Right renal pelvis (tissue), 4 donors: Measurements from ENCODE around the gene SIGMAR1. TPM values are rescaled to one million over a fixed set of nuclear protein-coding genes. Genes with fewer than 3 reads are reported as not detected.

Experiments
- polyA plus RNA-seq, 4 donors: library from polyadenylated mRNA; unstranded; fragments of 120-200 nt; gene quantifications; one replicate each; pipeline ENCODE4 v1.2.1, GENCODE V29; 2013; ENCODE audit not compliant: insufficient read length in 4 of 4

Gene SIGMAR1
- polyA plus RNA-seq, 4 donors, result 48.2 to 52.6 (median 49.9) TPM

Other genes starting within 250 kb of the SIGMAR1 start
- gene FAM219A, start 179.2 kb downstream of the SIGMAR1 start, polyA plus RNA-seq, result 10 to 100 TPM; 13.7 to 15.4 (median 14.1) TPM
- 1 to 10 TPM; 1.9 to 2.2 (median 1.9) TPM for gene DNAI1, start 179.0 kb downstream of the SIGMAR1 start, polyA plus RNA-seq
- gene ENHO, start 114.8 kb downstream of the SIGMAR1 start, polyA plus RNA-seq, result 1 to 10 TPM in 3 of 4 donors, under 1 TPM in 1; 0.74 to 2.8 (median 1.8) TPM
- gene CNTFR, start 48.1 kb downstream of the SIGMAR1 start, polyA plus RNA-seq, result 10 to 100 TPM; 42.5 to 53.8 (median 46.6) TPM
- gene RPP25L, start 25.7 kb downstream of the SIGMAR1 start, polyA plus RNA-seq, result 10 to 100 TPM; 23.9 to 36.7 (median 30.0) TPM
- gene DCTN3, start 17.3 kb downstream of the SIGMAR1 start, polyA plus RNA-seq, result 100 to 1,000 TPM in 2 of 4 donors, 10 to 100 TPM in 2; 95.5 to 108 (median 99.3) TPM
- under 1 TPM in 1 of 4 donors, not detected in 3; 0.12 TPM for gene ARID3C, start 8.7 kb downstream of the SIGMAR1 start, polyA plus RNA-seq
- gene GALT, start 8.9 kb upstream of the SIGMAR1 start, polyA plus RNA-seq, result 10 to 100 TPM; 65.4 to 71.6 (median 66.1) TPM
- gene IL11RA, start 14.4 kb upstream of the SIGMAR1 start, polyA plus RNA-seq, result 10 to 100 TPM; 47.7 to 66.7 (median 53.4) TPM
- under 1 TPM; 0.28 to 0.71 (median 0.54) TPM for gene CCL27, start 24.9 kb upstream of the SIGMAR1 start, polyA plus RNA-seq
- 1 to 10 TPM in 1 of 4 donors, not detected in 3; 1.6 TPM for gene CCL19, start 53.5 kb upstream of the SIGMAR1 start, polyA plus RNA-seq
- gene CCL21, start 72.3 kb upstream of the SIGMAR1 start, polyA plus RNA-seq, result 10 to 100 TPM; 11.7 to 36.8 (median 23.6) TPM